ENCODE results near the gene PLEKHB2. TPM values are rescaled to one million over a fixed set of nuclear protein-coding genes. Genes with fewer than 3 reads are reported as not detected.

Gene PLEKHB2
- polyA plus RNA-seq, 1 experiment, result 71.3 TPM

DNA sequence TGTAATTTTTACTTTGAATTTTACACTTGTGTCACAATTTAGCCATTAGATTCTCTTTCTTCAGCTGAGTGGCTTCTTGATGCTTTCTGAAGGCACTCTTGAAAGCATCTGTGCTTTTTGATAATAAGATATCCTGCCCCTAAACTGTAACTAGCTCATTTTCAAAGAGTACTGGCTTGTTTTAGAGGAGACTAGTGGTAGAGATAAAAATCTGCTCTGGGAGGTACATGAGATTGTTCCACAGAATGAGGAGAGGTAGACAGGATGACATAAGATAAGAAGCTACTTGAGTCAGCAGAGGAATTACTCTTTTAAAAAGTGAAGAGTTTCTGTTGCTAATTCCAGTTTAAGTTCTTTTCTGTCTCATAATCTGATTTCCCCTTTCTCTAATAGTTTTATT lies 10.6 kb downstream of the PLEKHB2 start:
- no peak overlapping the region for H3K4me3 ChIP-seq (ENCODE audit: low read depth, low read length)
- TF ChIP-seq, protein P1, sequence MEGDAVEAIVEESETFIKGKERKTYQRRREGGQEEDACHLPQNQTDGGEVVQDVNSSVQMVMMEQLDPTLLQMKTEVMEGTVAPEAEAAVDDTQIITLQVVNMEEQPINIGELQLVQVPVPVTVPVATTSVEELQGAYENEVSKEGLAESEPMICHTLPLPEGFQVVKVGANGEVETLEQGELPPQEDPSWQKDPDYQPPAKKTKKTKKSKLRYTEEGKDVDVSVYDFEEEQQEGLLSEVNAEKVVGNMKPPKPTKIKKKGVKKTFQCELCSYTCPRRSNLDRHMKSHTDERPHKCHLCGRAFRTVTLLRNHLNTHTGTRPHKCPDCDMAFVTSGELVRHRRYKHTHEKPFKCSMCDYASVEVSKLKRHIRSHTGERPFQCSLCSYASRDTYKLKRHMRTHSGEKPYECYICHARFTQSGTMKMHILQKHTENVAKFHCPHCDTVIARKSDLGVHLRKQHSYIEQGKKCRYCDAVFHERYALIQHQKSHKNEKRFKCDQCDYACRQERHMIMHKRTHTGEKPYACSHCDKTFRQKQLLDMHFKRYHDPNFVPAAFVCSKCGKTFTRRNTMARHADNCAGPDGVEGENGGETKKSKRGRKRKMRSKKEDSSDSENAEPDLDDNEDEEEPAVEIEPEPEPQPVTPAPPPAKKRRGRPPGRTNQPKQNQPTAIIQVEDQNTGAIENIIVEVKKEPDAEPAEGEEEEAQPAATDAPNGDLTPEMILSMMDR (IDR thresholded peaks at IDR 0.05; ENCODE audit: insufficient read depth, low read depth, low read length), result no peak
- no peaks in the 10 kb centered on the region for H3K27me3 ChIP-seq (ENCODE audit: control insufficient read depth, insufficient read depth, low read length)
- H3K36me3 ChIP-seq (ENCODE audit: control insufficient read depth, insufficient read depth, low read length), result no peaks in the 10 kb centered on the region
- DNase-seq (ENCODE audit: low read depth), result no peak
- ChIA-PET POLR2A (no interaction called here), CTCF (interaction anchor here (1.0 kb wide), 1 partner anchor 58 kb away, joined by 4 read pairs; no protein-coding TSS in a partner anchor)

DNA sequence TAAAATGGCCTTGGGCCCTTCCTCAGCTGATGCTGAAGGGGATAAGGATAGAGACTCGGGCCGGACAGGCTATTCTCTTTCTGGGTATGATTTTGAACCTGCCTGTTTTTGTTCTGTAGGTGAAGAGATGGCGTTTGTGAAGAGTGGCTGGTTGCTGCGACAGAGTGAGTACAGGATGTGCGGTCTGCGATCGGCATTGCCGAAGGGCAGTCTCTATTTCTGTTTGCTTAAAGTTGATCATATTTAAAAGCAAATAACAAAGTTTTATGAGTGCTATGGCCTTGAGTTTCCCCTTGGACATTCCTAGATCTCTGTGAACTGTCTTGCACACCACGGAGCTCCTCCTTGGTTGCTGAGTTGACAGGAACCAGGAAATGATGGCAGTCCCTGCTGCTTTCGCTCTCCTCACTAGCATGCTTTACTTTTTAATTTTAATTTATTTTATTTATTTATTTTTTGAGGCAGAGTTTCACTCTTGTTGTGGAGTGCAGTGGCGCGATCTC lies 15.7 kb downstream of the PLEKHB2 start:
- POLR2A ChIA-PET, result interaction anchor here (0.6 kb wide), 1 partner anchor 46 kb away, joined by 3 read pairs; no protein-coding TSS in a partner anchor
- no peaks in the 10 kb centered on the region for H3K27me3 ChIP-seq (ENCODE audit: control insufficient read depth, insufficient read depth, low read length)
- H3K4me3 ChIP-seq (ENCODE audit: low read depth, low read length), result no peak overlapping the region
- no peak for DNase-seq (ENCODE audit: low read depth)
- CTCF ChIA-PET, result interaction anchor here (1.3 to 2.5 kb wide), 2 partner anchors 8 to 17 kb away, joined by 4 to 6 read pairs; no protein-coding TSS in a partner anchor
- TF ChIP-seq, protein P1 (IDR thresholded peaks at IDR 0.05; ENCODE audit: insufficient read depth, low read depth, low read length), result no peak
- peaks cover 3% of the 10 kb centered on the region for H3K36me3 ChIP-seq (ENCODE audit: control insufficient read depth, insufficient read depth, low read length)

DNA sequence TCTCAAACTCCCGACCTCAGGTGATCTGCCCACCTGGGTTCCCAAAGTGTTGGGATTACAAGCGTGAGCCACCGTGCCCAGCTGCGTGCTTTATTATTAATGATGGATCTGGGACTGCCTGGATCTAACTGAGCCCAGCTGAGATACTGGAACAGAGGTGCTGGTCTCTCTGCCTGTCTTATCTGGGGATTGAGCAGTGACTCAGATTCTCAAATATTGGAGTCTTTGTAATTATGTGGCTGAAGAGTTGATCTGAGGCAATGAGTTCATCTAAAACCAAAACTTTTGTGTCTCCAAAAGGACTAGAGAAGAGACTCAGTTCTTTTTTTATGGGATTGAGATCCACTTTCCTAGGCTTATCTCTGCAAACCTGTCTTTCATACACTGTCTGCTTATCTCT lies 16.3 kb downstream of the PLEKHB2 start:
- H3K4me3 ChIP-seq (ENCODE audit: low read depth, low read length), result no peak overlapping the region
- no peak for DNase-seq (ENCODE audit: low read depth)
- ChIA-PET POLR2A (no interaction called here), CTCF (interaction anchor here (2.5 kb wide), 1 partner anchor 9 kb away, joined by 6 read pairs; no protein-coding TSS in a partner anchor)
- no peaks in the 10 kb centered on the region for H3K27me3 ChIP-seq (ENCODE audit: control insufficient read depth, insufficient read depth, low read length)
- H3K36me3 ChIP-seq (ENCODE audit: control insufficient read depth, insufficient read depth, low read length), result peaks cover 3% of the 10 kb centered on the region
- TF ChIP-seq, protein P1 (IDR thresholded peaks at IDR 0.05; ENCODE audit: insufficient read depth, low read depth, low read length), result no peak

DNA sequence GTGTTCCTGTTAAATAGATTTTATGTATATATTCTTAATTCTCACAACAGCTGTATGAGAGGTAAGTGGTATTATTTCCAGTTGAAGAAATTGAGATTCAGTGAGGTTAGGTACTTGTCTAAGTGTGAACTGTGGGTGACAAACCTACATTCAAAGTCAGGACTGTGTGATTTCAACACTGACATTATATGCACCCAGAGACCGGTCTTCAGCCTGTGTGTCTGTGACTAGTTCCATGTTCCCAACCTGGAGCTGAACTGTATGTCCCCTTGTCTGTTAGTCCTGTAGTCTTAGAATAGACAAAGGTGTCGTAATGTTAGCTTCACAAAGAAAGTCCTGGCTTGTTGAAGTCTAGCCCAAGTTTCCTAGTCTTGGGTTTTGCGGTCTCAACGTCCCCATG lies 17.4 kb downstream of the PLEKHB2 start:
- POLR2A ChIA-PET, result no interaction called here
- H3K4me3 ChIP-seq (ENCODE audit: low read depth, low read length), result no peak overlapping the region
- no peak for DNase-seq (ENCODE audit: low read depth)
- CTCF ChIA-PET, result interaction anchor here (0.6 to 2.5 kb wide), 2 partner anchors 10 to 17 kb away, joined by 4 to 6 read pairs; no protein-coding TSS in a partner anchor
- TF ChIP-seq, protein P1 (IDR thresholded peaks at IDR 0.05; ENCODE audit: insufficient read depth, low read depth, low read length), result no peak
- peaks cover 5% of the 10 kb centered on the region for H3K36me3 ChIP-seq (ENCODE audit: control insufficient read depth, insufficient read depth, low read length)
- no peaks in the 10 kb centered on the region for H3K27me3 ChIP-seq (ENCODE audit: control insufficient read depth, insufficient read depth, low read length)

DNA sequence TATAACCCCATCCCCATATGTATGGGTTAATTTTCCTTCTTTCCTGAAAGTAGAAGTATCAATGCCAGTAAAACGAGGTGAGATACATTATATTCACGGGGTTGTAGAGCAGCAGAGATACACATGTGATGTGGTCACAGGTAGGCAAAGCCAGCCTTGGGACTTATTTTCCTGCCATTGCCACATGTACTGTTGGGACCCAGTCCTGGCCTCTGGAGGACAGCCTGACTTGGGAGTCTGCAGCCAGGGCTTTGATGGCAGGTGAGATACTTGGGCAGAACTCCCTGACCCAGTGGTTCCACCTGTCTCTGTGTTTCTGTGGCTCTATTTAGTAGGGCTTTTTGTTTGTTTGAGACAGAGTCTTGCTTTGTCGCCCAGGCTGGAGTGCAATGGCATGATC lies 18.1 kb downstream of the PLEKHB2 start:
- CTCF ChIA-PET, result interaction anchor here (2.5 kb wide), 1 partner anchor 10 kb away, joined by 6 read pairs; no protein-coding TSS in a partner anchor
- Histone ChIP-seq H3K27me3 (ENCODE audit: control insufficient read depth, insufficient read depth, low read length) (no peaks in the 10 kb centered on the region), H3K4me3 (ENCODE audit: low read depth, low read length) (no peak overlapping the region), H3K36me3 (ENCODE audit: control insufficient read depth, insufficient read depth, low read length) (peaks cover 8% of the 10 kb centered on the region)
- no peak for DNase-seq (ENCODE audit: low read depth)
- POLR2A ChIA-PET, result no interaction called here
- TF ChIP-seq, protein P1 (IDR thresholded peaks at IDR 0.05; ENCODE audit: insufficient read depth, low read depth, low read length), result no peak
